ENCODE results near the gene TMEM131L.

The TMEM131L gene

DNA sequence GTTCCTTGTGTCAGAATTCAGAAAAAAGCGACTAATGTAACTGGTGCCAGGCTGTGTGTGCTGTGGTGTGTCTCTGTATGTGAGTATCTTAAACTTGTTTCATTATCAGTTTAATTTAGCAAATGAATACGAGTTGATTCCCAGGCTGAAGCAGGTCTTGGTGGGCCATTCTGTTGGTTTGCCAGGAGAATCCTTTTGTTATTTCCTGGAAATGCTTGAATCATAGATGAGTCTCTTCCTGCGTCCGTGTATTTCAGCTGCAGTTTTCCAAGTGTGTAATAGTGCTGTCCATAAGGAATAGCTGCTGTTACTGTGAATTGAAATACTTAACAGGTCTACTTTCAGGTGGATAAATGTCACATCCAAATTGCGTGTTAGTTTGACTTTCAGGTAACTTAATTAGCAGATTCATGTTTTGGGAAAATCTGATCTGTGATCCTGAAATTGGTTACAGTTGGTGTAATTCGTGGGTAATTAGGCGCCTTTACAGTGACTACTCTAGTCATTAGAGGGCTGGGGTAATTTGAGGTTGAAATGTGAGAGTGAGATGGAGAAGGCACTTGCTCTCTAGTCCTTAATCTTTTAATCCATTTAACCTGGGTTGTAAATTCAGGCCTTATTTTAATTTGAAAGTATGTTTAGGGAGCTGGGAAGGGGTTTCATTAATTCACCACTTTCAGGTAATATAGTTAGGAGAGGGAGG, 23.8 kb downstream of the TMEM131L start:
- Mint-ChIP-seq H3K4me1 (ENCODE audit: low read depth in 2 of 2) (peaks cover 54 to 67% of the 10 kb centered on the region in 2 donors), H3K36me3 (ENCODE audit: insufficient read depth) (peaks cover 33% of the 10 kb centered on the region), H3K27ac (peak overlapping the region; percentile 87 to 93), H3K9me3 (no peaks in the 10 kb centered on the region), H3K4me3 (peak overlapping the region; percentile 65 to 78), H3K27me3 (no peaks in the 10 kb centered on the region)
- no peak for ATAC-seq (replicated peaks)
- no peak for DNase-seq

DNA sequence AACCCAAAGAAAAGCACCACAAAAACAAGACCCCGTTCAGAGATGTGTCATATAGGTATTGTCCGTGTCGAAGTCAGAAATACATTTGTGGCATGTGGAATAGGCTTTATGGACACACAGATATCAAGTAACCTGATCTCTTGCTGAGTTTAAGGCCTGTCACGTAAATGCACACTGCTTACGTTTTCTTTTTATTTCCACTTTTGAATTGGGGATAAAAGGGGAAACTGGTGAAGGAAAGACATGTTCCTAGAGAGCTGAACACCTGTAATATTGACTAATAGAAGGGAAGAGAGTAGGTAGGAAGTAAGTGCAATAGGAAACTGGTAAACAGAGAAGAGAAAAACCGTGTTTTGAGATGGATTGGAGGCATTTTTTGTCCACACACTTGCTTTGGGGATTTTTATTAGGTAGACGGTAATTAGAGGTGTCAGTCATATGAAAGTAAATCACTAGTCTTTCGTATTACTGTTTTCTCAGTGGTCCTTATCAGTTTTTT, 24.9 kb downstream of the TMEM131L start:
- ATAC-seq (replicated peaks) (no peak), DNase-seq (no peak)
- peaks cover 61 to 71% of the 10 kb centered on the region in 2 donors for H3K4me1 Mint-ChIP-seq (ENCODE audit: low read depth in 2 of 2)
- H3K36me3 Mint-ChIP-seq (ENCODE audit: insufficient read depth), result peaks cover 36% of the 10 kb centered on the region
- peak overlapping the region; percentile 40 to 65 for H3K4me3 Mint-ChIP-seq
- H3K9me3 Mint-ChIP-seq, result no peaks in the 10 kb centered on the region
- no peaks in the 10 kb centered on the region for H3K27me3 Mint-ChIP-seq
- H3K27ac Mint-ChIP-seq, result peak overlapping the region; percentile 2 to 10

DNA sequence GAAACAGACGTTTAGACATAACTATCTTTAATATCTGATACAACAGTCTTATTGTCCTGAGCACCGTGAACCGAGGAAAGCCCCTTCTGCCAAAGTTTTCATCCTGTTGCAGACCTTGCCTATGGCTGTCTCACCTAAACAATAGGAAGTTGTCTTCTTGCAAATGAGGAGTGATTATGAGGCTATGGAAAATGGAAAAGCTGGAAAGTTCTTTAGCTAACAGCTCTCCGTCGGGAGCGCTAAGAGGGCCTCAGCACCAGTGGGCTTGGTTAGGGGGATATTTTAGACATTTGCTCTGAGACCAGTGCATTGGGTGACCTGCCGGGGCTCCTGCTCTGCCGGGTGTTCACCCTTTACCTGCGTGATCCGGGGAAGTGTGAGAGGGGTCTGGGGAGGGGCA, 28.4 kb downstream of the TMEM131L start:
- Mint-ChIP-seq H3K36me3 (ENCODE audit: insufficient read depth) (peaks cover 18% of the 10 kb centered on the region), H3K4me3 (peak overlapping the region in 1 of 2 donors; percentile 49), H3K27me3 (no peaks in the 10 kb centered on the region), H3K4me1 (ENCODE audit: low read depth in 2 of 2) (peaks cover 63 to 74% of the 10 kb centered on the region in 2 donors), H3K27ac (peak overlapping the region; percentile 68 to 92), H3K9me3 (no peaks in the 10 kb centered on the region)
- DNase-seq (no peak), ATAC-seq (replicated peaks) (no peak)

DNA sequence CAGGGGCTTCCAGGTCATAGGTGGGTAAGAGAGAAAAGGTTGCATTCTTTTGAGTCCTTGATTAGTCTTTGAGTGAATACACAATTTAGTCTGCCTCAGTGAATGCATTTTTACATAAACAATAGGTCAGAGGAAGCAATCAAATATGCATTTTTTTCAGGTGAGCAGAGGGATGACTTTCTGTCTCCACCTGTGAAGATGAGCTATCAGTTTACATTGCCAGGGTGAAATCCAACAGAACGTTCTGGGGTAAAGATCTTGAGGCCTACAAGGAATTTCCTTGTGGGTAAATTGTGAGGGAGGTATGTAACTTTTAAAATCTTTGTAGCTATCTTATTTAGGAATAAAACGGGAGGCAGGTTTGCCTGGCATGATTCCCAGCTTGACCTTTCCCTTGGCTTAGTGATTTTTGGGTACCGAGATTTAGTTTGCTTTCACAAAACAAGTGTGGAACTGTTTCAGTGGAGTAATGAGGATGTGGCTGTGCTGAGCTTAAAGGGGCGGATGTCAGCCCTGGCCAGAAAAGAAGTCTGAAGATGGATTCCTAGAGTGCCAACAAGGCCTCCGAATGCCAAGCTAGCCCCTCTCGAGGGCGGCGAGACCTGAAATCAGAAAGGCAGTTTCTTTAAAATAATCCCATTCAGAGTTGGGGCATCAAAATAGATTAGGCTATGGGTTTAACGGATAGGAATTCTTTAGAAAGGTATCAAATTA, 29.5 kb downstream of the TMEM131L start:
- Mint-ChIP-seq H3K27ac (peak overlapping the region; percentile 68 to 92), H3K27me3 (no peaks in the 10 kb centered on the region), H3K36me3 (ENCODE audit: insufficient read depth) (peaks cover 21% of the 10 kb centered on the region), H3K4me1 (ENCODE audit: low read depth in 2 of 2) (peaks cover 67 to 76% of the 10 kb centered on the region in 2 donors), H3K9me3 (no peaks in the 10 kb centered on the region), H3K4me3 (peak overlapping the region in 1 of 2 donors; percentile 49)
- ATAC-seq (replicated peaks), result no peak
- no peak for DNase-seq

DNA sequence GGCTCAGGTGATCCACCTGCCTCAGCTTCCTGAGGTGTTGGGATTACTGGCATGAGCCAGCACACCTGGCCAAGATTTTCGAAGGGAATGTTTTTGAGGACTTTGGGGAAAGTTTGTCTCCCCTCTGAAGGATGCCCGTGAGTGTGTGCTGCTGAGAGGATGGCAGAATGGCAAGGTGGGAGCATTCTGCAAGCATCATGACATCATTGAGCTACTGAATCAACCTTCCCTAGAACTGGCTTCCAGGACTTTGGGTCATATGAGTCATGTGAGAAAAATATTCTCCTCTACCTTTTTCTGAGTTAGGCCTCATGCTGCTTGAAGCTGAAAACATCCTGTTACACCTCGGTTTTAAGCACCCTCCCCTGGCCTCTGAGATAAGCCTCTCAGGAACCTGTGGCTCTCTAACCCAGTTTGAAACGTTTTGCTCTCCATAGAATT, 31.0 kb downstream of the TMEM131L start:
- Mint-ChIP-seq H3K9me3 (no peaks in the 10 kb centered on the region), H3K36me3 (ENCODE audit: insufficient read depth) (peaks cover 21% of the 10 kb centered on the region), H3K27me3 (no peaks in the 10 kb centered on the region), H3K4me3 (peak overlapping the region; percentile 12 to 63), H3K27ac (peak overlapping the region; percentile 68 to 92), H3K4me1 (ENCODE audit: low read depth in 2 of 2) (peaks cover 72 to 77% of the 10 kb centered on the region in 2 donors)
- DNase-seq, result peak in 2 of 3 experiments; percentile 27 to 43
- ATAC-seq (replicated peaks), result peak; percentile 82

DNA sequence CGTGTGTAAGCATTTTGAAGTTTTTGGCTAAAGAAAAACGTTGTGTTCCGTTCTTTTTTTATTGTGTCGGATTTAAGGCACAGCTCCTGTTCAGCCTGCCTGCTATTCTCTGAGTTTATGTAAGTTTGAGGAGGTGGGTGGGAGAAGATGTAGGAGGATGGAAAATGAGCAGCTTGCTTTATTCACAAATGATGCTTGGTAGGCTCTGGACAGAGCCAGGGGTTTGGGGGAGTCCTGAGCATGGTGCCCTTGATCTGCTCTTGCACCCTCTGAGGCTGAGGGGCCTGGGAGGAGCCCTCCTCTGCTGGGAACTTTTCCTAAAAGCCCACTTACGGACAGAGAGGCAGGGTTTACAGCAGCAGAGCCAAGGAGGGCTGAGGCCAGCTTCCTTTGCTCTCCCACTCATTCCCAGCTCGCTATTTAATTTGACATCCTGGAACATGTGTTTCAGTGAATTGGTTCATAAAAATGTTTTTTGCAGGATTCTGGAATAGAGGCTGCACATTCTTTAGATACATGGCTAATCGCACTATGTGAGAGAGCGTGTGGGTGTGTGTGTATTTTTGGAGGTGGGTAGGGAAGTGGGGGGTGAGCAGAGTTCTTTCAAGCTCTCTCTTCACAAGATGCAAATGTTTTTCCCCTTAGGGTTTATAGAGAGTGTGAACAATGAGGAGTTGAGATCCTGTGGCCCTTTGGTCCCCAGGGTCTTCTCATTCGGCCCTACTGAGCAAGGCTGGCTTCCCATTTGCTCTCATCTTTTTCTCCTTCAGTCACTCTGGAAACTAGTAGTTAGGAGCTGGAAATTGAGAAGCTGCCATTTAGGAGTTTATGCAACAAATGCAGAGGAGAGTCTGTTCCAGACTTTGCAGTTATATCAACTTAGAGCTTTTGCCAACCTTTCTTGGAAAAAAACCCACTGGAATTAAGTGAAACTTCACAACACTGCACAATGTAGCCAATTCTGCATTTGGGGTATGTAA, 32.1 kb downstream of the TMEM131L start:
- peaks cover 75 to 81% of the 10 kb centered on the region in 2 donors for H3K4me1 Mint-ChIP-seq (ENCODE audit: low read depth in 2 of 2)
- no peak for ATAC-seq (replicated peaks)
- no peak for DNase-seq
- no peaks in the 10 kb centered on the region for H3K9me3 Mint-ChIP-seq
- peak overlapping the region; percentile 68 to 92 for H3K27ac Mint-ChIP-seq
- no peaks in the 10 kb centered on the region for H3K27me3 Mint-ChIP-seq
- H3K36me3 Mint-ChIP-seq (ENCODE audit: insufficient read depth), result peaks cover 13% of the 10 kb centered on the region
- peak overlapping the region; percentile 28 to 63 for H3K4me3 Mint-ChIP-seq

DNA sequence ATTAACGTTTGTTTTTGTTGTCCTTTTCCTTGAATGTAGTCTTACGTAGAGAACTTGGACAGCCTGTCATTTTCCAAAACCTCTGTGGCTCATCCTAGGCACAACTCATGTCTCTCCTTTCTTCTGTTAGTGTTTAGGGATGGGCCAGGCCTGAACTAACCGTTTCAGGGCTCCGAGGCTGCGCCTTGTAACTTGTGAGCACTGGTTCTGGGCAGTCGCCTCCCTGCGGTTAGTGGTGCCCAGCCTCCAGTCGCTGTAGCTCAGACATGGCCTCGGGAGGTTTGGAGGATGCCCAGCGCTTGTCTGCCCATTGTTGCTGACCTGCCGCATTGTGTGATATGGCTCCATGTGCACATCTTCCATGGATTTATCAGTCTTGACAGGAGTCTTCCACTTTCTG, 32.8 kb downstream of the TMEM131L start:
- Mint-ChIP-seq H3K9me3 (no peaks in the 10 kb centered on the region), H3K4me1 (ENCODE audit: low read depth in 2 of 2) (peaks cover 70 to 76% of the 10 kb centered on the region in 2 donors), H3K27me3 (no peaks in the 10 kb centered on the region), H3K4me3 (peak overlapping the region; percentile 35 to 63), H3K27ac (peak overlapping the region; percentile 68 to 92), H3K36me3 (ENCODE audit: insufficient read depth) (peaks cover 11% of the 10 kb centered on the region)
- no peak for DNase-seq
- no peak for ATAC-seq (replicated peaks)

DNA sequence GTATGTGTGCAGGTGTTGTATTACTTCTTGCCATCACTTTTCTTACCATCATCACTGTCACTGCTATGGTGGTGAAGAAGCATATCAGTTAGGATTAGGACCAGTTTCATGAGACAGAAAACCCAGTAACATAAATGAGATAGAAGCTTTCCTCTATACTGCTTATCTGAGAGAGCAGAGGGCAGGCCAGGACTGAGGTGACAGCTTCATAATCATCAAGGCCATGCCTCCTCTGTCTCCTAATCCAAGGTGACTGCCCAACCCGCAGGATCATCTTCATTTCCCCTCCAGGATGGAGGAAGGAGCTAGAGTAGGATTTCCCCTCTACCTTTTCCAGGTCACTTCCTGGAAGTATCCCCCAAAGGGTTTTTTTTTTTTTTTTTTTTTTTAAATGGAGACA, 35.4 kb downstream of the TMEM131L start:
- H3K36me3 Mint-ChIP-seq (ENCODE audit: insufficient read depth), result peaks cover 15% of the 10 kb centered on the region
- DNase-seq (no peak), ATAC-seq (replicated peaks) (no peak)
- peaks cover 61 to 71% of the 10 kb centered on the region in 2 donors for H3K4me1 Mint-ChIP-seq (ENCODE audit: low read depth in 2 of 2)
- H3K27ac Mint-ChIP-seq, result peak overlapping the region; percentile 29 to 39
- no peaks in the 10 kb centered on the region for H3K27me3 Mint-ChIP-seq
- H3K4me3 Mint-ChIP-seq, result no peak overlapping the region
- H3K9me3 Mint-ChIP-seq, result no peaks in the 10 kb centered on the region

- Mint-ChIP-seq H3K4me3 (no peak overlapping the region), H3K27ac (peak overlapping the region; percentile 68 to 88), H3K36me3 (ENCODE audit: insufficient read depth) (peaks cover 22% of the 10 kb centered on the region), H3K9me3 (no peaks in the 10 kb centered on the region), H3K4me1 (ENCODE audit: low read depth in 2 of 2) (peaks cover 62 to 65% of the 10 kb centered on the region in 2 donors), H3K27me3 (no peaks in the 10 kb centered on the region)
- ATAC-seq (replicated peaks) (no peak), DNase-seq (no peak)
These were observed 36.4 kb downstream of the TMEM131L start for GRCh38 chr4:153502584-153502983.

DNA sequence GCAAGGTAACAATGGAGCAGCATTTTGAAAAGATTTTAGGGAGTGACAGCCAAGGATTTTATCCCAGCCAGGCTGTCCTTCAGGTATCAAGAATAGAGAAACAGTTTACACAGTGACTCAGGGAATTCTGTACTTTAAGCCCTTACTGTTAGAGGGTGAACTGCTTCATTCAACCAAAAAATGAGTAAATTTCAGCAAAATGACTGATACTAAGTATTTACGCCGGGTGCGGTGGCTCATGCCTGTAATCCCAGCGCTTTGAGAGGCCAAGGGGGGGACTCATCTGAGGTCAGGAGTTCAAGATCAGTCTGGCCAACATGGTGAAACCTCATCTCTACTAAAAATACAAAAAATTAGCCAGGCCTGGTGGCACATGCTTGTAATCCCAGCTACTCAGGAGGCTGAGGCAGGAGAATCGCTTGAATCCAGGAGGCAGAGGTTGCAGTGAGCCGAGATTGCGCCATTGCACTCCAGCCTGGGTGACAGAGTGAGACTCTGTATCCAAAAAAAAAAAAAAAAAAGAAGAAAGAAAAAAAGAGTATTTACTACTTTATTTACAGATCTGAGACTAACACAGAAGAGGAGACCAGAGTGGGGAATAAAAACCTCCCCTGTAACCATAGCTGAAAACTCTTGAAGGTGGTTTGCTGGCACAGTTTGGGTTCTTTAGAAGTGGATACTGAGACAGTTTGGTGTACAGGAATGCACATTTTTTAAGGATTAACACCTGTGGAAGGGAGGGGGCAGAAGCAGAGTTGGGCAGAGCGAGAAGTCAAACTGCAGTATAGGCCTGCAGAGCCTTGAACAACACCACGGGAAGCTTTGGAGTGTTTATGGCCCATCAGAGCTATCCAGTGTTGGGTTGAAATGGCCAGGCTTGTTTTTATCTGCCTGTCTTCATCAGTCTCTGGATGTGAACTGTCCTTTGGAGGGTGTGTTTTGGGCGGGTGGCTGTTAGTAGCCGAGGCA, 40.5 kb downstream of the TMEM131L start:
- ATAC-seq (replicated peaks) (no peak), DNase-seq (no peak)
- no peak overlapping the region for H3K4me3 Mint-ChIP-seq
- H3K9me3 Mint-ChIP-seq, result no peaks in the 10 kb centered on the region
- H3K4me1 Mint-ChIP-seq (ENCODE audit: low read depth in 2 of 2), result peaks cover 41 to 43% of the 10 kb centered on the region in 2 donors
- H3K27me3 Mint-ChIP-seq, result no peaks in the 10 kb centered on the region
- peak overlapping the region in 1 of 2 donors; percentile 68 for H3K27ac Mint-ChIP-seq
- peaks cover 43% of the 10 kb centered on the region for H3K36me3 Mint-ChIP-seq (ENCODE audit: insufficient read depth)

DNA sequence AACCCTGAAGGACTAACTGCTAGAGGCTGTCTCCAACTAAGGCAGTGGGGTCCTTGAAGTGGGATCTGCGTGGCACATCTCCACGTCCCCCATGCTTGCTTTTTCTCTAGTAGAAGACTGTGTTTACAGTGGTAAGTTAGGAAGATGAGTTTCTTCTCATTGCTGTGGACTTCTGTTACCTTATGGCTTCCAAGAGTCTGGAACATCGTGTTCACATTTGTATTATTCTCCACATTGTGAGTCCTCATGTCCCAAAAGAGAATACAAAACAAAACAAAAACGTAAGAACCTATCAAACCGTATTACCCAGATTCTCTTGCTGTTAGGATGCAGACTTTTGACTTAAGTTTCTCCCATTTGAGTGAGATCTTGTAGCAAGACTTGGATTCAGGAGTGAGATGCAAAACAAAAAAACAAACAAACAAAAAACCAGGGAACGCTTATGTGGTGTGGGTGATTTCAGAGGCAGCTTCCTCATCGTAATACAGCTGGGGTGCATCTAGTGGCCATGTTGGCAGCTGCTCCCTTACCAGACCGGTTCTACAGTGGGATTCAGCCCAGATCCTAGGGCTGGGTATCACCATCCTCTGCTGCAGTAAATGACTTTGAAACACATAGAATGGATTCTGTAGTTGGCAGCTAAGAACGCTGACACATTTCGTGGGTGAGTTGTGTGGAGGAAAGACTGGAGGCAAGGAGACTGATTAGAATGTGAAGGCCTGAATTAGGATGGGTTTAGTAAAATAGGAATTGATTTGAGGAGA, 41.3 kb downstream of the TMEM131L start:
- peaks cover 43% of the 10 kb centered on the region for H3K36me3 Mint-ChIP-seq (ENCODE audit: insufficient read depth)
- H3K4me3 Mint-ChIP-seq, result no peak overlapping the region
- ATAC-seq (replicated peaks) (no peak), DNase-seq (no peak)
- peaks cover 35 to 46% of the 10 kb centered on the region in 2 donors for H3K4me1 Mint-ChIP-seq (ENCODE audit: low read depth in 2 of 2)
- no peaks in the 10 kb centered on the region for H3K9me3 Mint-ChIP-seq
- H3K27ac Mint-ChIP-seq, result peak overlapping the region in 1 of 2 donors; percentile 68
- no peaks in the 10 kb centered on the region for H3K27me3 Mint-ChIP-seq
